H1 (cell line): ENCODE measurements around the gene GREB1L.

Experiments used
- ATF2 ChIP-seq: IDR thresholded peaks from 2 replicates; pipeline ENCODE4 v1.6.1; 2012; ENCODE audit warnings: low read length, inconsistent platforms
- ATF3 ChIP-seq: IDR thresholded peaks from 2 replicates; pipeline ENCODE4 v1.6.1; 2011; ENCODE audit warnings: low read depth, mild to moderate bottlenecking, low read length; ENCODE audit not compliant: insufficient read depth
- BRCA1 ChIP-seq: IDR thresholded peaks from 2 replicates; pipeline ENCODE4 v1.6.1; 2012; ENCODE audit warnings: low read depth, low read length, improper control_type of control experiment
- CEBPB ChIP-seq: IDR thresholded peaks from 2 replicates; pipeline ENCODE4 v1.6.1; 2012; ENCODE audit warnings: low read depth, low read length
- CTCF ChIP-seq, 3 experiments: IDR thresholded peaks; 1 replicate in 2 of 3; 2 replicates in 1 of 3; pipeline versions ENCODE4 v1.5.1 to v1.6.1; 2011; ENCODE audit warnings: low read length in 3 of 3, mild to moderate bottlenecking in 3 of 3, inconsistent platforms in 2 of 3, low read depth in 1 of 3, moderate library complexity in 1 of 3; ENCODE audit not compliant: insufficient read depth in 1 of 3; ENCODE audit errors: control extremely low read depth in 1 of 3
- EP300 ChIP-seq, 2 experiments: IDR thresholded peaks; 1 replicate in 1 of 2; 2 replicates in 1 of 2; pipeline ENCODE4 v1.6.1; 2011 to 2012; ENCODE audit warnings: low read depth in 2 of 2, low read length in 2 of 2, mild to moderate bottlenecking in 2 of 2, borderline replicate concordance in 1 of 2, inconsistent platforms in 1 of 2, moderate library complexity in 1 of 2
- EZH2 ChIP-seq: fragments of 200-600 bp; sonication (generic); IDR thresholded peaks from 2 replicates; pipeline ENCODE4 v1.7.1; 2012; ENCODE audit warnings: low read depth, mild to moderate bottlenecking, moderate library complexity, low read length, inconsistent platforms; ENCODE audit not compliant: severe bottlenecking
- FOSL1 ChIP-seq: IDR thresholded peaks from 2 replicates; pipeline ENCODE4 v1.6.1; 2011; ENCODE audit warnings: mild to moderate bottlenecking, low read depth, low read length, moderate library complexity; ENCODE audit not compliant: insufficient read depth
- JUN ChIP-seq: IDR thresholded peaks from 2 replicates; pipeline ENCODE4 v1.6.1; 2011; ENCODE audit warnings: low read depth, mild to moderate bottlenecking, improper control_type of control experiment, low read length
- SAP30 ChIP-seq: fragments of 300-600 bp; sonication (generic); IDR thresholded peaks from 2 replicates; pipeline ENCODE4 v1.7.1; 2012; ENCODE audit warnings: low read length, moderate library complexity, mild to moderate bottlenecking, inconsistent platforms; ENCODE audit not compliant: insufficient read depth, insufficient replicate concordance
- SP1 ChIP-seq: IDR thresholded peaks from 2 replicates; pipeline ENCODE4 v1.6.1; 2011; ENCODE audit warnings: low read depth, low read length
- TCF12 ChIP-seq: IDR thresholded peaks from 2 replicates; pipeline ENCODE4 v1.6.1; 2011; ENCODE audit warnings: low read depth, mild to moderate bottlenecking, low read length
- YY1 ChIP-seq: IDR thresholded peaks from 2 replicates; pipeline ENCODE4 v1.6.1; 2011; ENCODE audit warnings: low read depth, mild to moderate bottlenecking, low read length

GRCh38 chr18:21450913-21451312 lies 208.9 kb downstream of the GREB1L start:
- no peak for TF ChIP-seq FOSL1
- no peak for TF ChIP-seq SAP30
- TF ChIP-seq TCF12 = no peak
- TF ChIP-seq CTCF (IDR thresholded peaks at IDR 0.05; ENCODE audit: control extremely low read depth in 1 of 3, insufficient read depth in 1 of 3, low read depth in 1 of 3, low read length in 3 of 3) = no peak
- no peak for TF ChIP-seq EZH2
- TF ChIP-seq ATF2 = no peak
- TF ChIP-seq ATF3 = no peak
- TF ChIP-seq EP300 (IDR thresholded peaks at IDR 0.05; ENCODE audit: borderline replicate concordance in 1 of 2, low read depth in 2 of 2, low read length in 2 of 2) = no peak
- no peak for TF ChIP-seq CEBPB
- no peak for TF ChIP-seq BRCA1
- TF ChIP-seq JUN = no peak
- TF ChIP-seq SP1 = no peak
- no peak for TF ChIP-seq YY1
